NCI-H345 treated with DMSO at 0.1 percent for 48 hours (cell line): ENCODE results near the gene TRIM36.

Experiments used
- DNase-seq: peaks from one replicate; lab custom pipeline; 2025; ENCODE audit not compliant: unreplicated experiment; lab: John Stamatoyannopoulos, UW

The TRIM36 gene

GRCh38 chr5:115169487-115170133 lies at the start of gene TRIM36:
Gene TRIM36, minus strand, starts transcription at chr5:115169908. Its CDS starts 274 bp downstream, at chr5:115169634.
- peak; percentile 93 for DNase-seq

GRCh38 chr5:115214541-115214940 lies 44.8 kb upstream of the TRIM36 start:
- DNase-seq: no peak

- no peak for DNase-seq
These were observed 39.6 kb upstream of the TRIM36 start for GRCh38 chr5:115209279-115209678.

GRCh38 chr5:115202952-115203351 lies 33.2 kb upstream of the TRIM36 start:
- DNase-seq: no peak

- DNase-seq: no peak
These were observed 26.5 kb upstream of the TRIM36 start for GRCh38 chr5:115196161-115196560.

- no peak for DNase-seq
These were observed 25.0 kb upstream of the TRIM36 start for GRCh38 chr5:115194676-115195075.

GRCh38 chr5:115193295-115193694 lies 23.6 kb upstream of the TRIM36 start:
- no peak for DNase-seq

GRCh38 chr5:115192098-115192497 lies 22.4 kb upstream of the TRIM36 start:
- DNase-seq: no peak

- no peak for DNase-seq
These were observed 21.8 kb upstream of the TRIM36 start for GRCh38 chr5:115191474-115192031.

GRCh38 chr5:115190388-115190787 lies 20.7 kb upstream of the TRIM36 start:
- no peak for DNase-seq

GRCh38 chr5:115189866-115190265 lies 20.2 kb upstream of the TRIM36 start:
- DNase-seq: no peak

GRCh38 chr5:115186794-115187193 lies 17.1 kb upstream of the TRIM36 start:
- DNase-seq: no peak

- no peak for DNase-seq
These were observed 15.1 kb upstream of the TRIM36 start for GRCh38 chr5:115184770-115185169.

- no peak for DNase-seq
These were observed 12.0 kb upstream of the TRIM36 start for GRCh38 chr5:115181757-115182156.

- peak; percentile 41 for DNase-seq
These were observed 10.5 kb upstream of the TRIM36 start for GRCh38 chr5:115180165-115180709.

GRCh38 chr5:115179394-115180164 lies 9.9 kb upstream of the TRIM36 start:
- no peak for DNase-seq

GRCh38 chr5:115179030-115179393 lies 9.3 kb upstream of the TRIM36 start:
- no peak for DNase-seq

GRCh38 chr5:115170929-115171510 lies 1.3 kb upstream of the TRIM36 start:
- DNase-seq: no peak

- no peak for DNase-seq
These were observed 623 bp upstream of the TRIM36 start for GRCh38 chr5:115170134-115170928.

- DNase-seq: no peak
These were observed 750 bp downstream of the TRIM36 start for GRCh38 chr5:115168829-115169486.
